IMR-90 (cell line): ENCODE results near the gene TEX36. TPM values are rescaled to one million over a fixed set of nuclear protein-coding genes. Genes with fewer than 3 reads are reported as not detected.
A peak's percentile ranks its signal among the peaks of the same experiment; 100 is the strongest.

ENCODE experiments used
- ATAC-seq: fragments of 200-7000 bp; cut with Tn5 transposase; 2 replicates; pipeline ENCODE4 v1.9.1; 2020; ENCODE audit warnings: low read depth, mild to moderate bottlenecking, moderate library complexity
- BruUV-seq: library from RNA; stranded (reverse); fragments of 400-500 nt; replicated peaks from 2 replicates; lab custom pipeline; 2021; lab: Mats Ljungman, UMichigan
- CTCF ChIA-PET: fragments of 300-600 bp; formaldehyde crosslinking; extraction: SDS; loops from one replicate; lab custom pipeline; 2021; ENCODE audit warnings: antibody characterized with exemption; lab: Yijun Ruan, JAX
- POLR2A ChIA-PET: fragments of 300-600 bp; sonication (Branson Sonifier 250); formaldehyde crosslinking; loops from one replicate; lab custom pipeline; 2022; ENCODE audit warnings: antibody characterized with exemption; ENCODE audit not compliant: unreplicated experiment; lab: Charles Lee
- DNase-seq: peaks from one replicate; pipeline ENCODE4 v3.0.0; 2013
- H2AFZ ChIP-seq: replicated peaks from 2 replicates; pipeline ENCODE3; 2013; ENCODE audit warnings: low read length, mild to moderate bottlenecking; ENCODE audit not compliant: poor library complexity
- H2AK5ac ChIP-seq: 2 replicates; pipeline ENCODE4 v1.6.1; 2013; ENCODE audit warnings: low read depth, low read length, inconsistent platforms
- H2AK9ac ChIP-seq: replicated peaks from 2 replicates; pipeline ENCODE3; 2013; ENCODE audit warnings: mild to moderate bottlenecking, low read depth, low read length, moderate library complexity; ENCODE audit not compliant: poor library complexity
- H2BK120ac ChIP-seq: 2 replicates; pipeline ENCODE4 v1.6.1; 2013; ENCODE audit warnings: low read depth, low read length, inconsistent platforms
- H2BK15ac ChIP-seq: 3 replicates; pipeline ENCODE4 v1.6.1; 2013; ENCODE audit warnings: low read depth, low read length, inconsistent platforms
- H2BK20ac ChIP-seq: 2 replicates; pipeline ENCODE4 v1.6.1; 2013; ENCODE audit warnings: low read depth, mild to moderate bottlenecking, inconsistent platforms, low read length, moderate library complexity
- H2BK5ac ChIP-seq: 2 replicates; pipeline ENCODE4 v1.6.1; 2013; ENCODE audit warnings: mild to moderate bottlenecking, low read depth, low read length, inconsistent platforms; ENCODE audit not compliant: poor library complexity, severe bottlenecking
- H3K14ac ChIP-seq: replicated peaks from 2 replicates; pipeline ENCODE4 v1.6.1; 2013; ENCODE audit warnings: low read depth, low read length, inconsistent platforms
- H3K18ac ChIP-seq: 2 replicates; pipeline ENCODE4 v1.6.1; 2013; ENCODE audit warnings: low read depth, low read length, control low read depth
- H3K23ac ChIP-seq: 2 replicates; pipeline ENCODE4 v1.6.1; 2013; ENCODE audit warnings: low read depth, low read length, inconsistent platforms
- H3K27ac ChIP-seq: 2 replicates; pipeline ENCODE4 v1.5.1; 2013; ENCODE audit warnings: mild to moderate bottlenecking, control low read depth, low read length; ENCODE audit not compliant: insufficient read depth
- H3K27me3 ChIP-seq: 2 replicates; pipeline ENCODE4 v1.6.1; 2013; ENCODE audit warnings: low read length; ENCODE audit not compliant: control insufficient read depth, insufficient read depth
- H3K36me3 ChIP-seq: 2 replicates; pipeline ENCODE4 v1.6.1; 2013; ENCODE audit warnings: low read length, mixed read lengths; ENCODE audit not compliant: control insufficient read depth, insufficient read depth
- H3K4ac ChIP-seq: 2 replicates; pipeline ENCODE4 v1.6.1; 2013; ENCODE audit warnings: low read depth, low read length, inconsistent platforms
- H3K4me1 ChIP-seq: 2 replicates; pipeline ENCODE4 v1.6.1; 2013; ENCODE audit warnings: low read length, mixed read lengths; ENCODE audit not compliant: control insufficient read depth, insufficient read depth
- H3K4me2 ChIP-seq: 2 replicates; pipeline ENCODE4 v1.6.1; 2013; ENCODE audit warnings: low read depth, mild to moderate bottlenecking, control low read depth, low read length, moderate library complexity
- H3K4me3 ChIP-seq: 2 replicates; pipeline ENCODE4 v1.5.1; 2013; ENCODE audit warnings: low read depth, mild to moderate bottlenecking, control low read depth, low read length, moderate library complexity; ENCODE audit not compliant: insufficient read depth
- H3K56ac ChIP-seq: 2 replicates; pipeline ENCODE4 v1.6.1; 2013; ENCODE audit warnings: low read length, inconsistent platforms; ENCODE audit not compliant: insufficient read depth; ENCODE audit errors: extremely low read depth
- H3K79me1 ChIP-seq, 2 experiments: 2 replicates each; pipeline ENCODE4 v1.6.1; 2013; ENCODE audit warnings: low read length in 2 of 2, inconsistent platforms in 1 of 2, low read depth in 1 of 2
- H3K9ac ChIP-seq: 2 replicates; pipeline ENCODE4 v1.6.1; 2013; ENCODE audit warnings: low read depth, low read length, control low read depth
- H3K9me1 ChIP-seq: 2 replicates; pipeline ENCODE4 v1.6.1; 2013; ENCODE audit warnings: low read length, inconsistent platforms; ENCODE audit not compliant: insufficient read depth
- H3K9me3 ChIP-seq: 2 replicates; pipeline ENCODE4 v1.6.1; 2013; ENCODE audit warnings: low read length; ENCODE audit not compliant: control insufficient read depth, insufficient read depth
- H4K20me1 ChIP-seq: 2 replicates; pipeline ENCODE4 v1.6.1; 2013; ENCODE audit warnings: low read length, inconsistent platforms; ENCODE audit not compliant: insufficient read depth
- H4K5ac ChIP-seq: 2 replicates; pipeline ENCODE4 v1.6.1; 2013; ENCODE audit warnings: mild to moderate bottlenecking, low read depth, low read length, control low read depth
- H4K8ac ChIP-seq, 2 experiments: 2 replicates each; pipeline ENCODE4 v1.6.1; 2013; ENCODE audit warnings: low read depth in 2 of 2, low read length in 2 of 2, control low read depth in 1 of 2, inconsistent platforms in 1 of 2
- H4K91ac ChIP-seq: 2 replicates; pipeline ENCODE4 v1.6.1; 2013; ENCODE audit warnings: low read depth, low read length, inconsistent platforms; ENCODE audit not compliant: insufficient read depth
- BHLHE40 ChIP-seq: fragments of 150-350 bp; IDR thresholded peaks from 2 replicates; pipeline ENCODE4 v1.6.1; 2016; ENCODE audit warnings: mild to moderate bottlenecking, low read depth, low read length
- CEBPB ChIP-seq: IDR thresholded peaks from 2 replicates; pipeline ENCODE4 v1.6.1; 2012; ENCODE audit warnings: low read depth, low read length, improper control_type of control experiment
- CTCF ChIP-seq: conservative IDR thresholded peaks from 2 replicates; pipeline ENCODE4 v1.5.1; 2012; ENCODE audit warnings: mild to moderate bottlenecking, low read depth, low read length, improper control_type of control experiment
- ELK1 ChIP-seq: fragments of 150-350 bp; IDR thresholded peaks from 2 replicates; pipeline ENCODE4 v1.6.1; 2016; ENCODE audit warnings: low read depth, mild to moderate bottlenecking, low read length, moderate library complexity, borderline replicate concordance
- MAFK ChIP-seq: IDR thresholded peaks from 2 replicates; pipeline ENCODE4 v1.6.1; 2012; ENCODE audit warnings: low read depth, low read length, improper control_type of control experiment
- MAZ ChIP-seq: IDR thresholded peaks from 2 replicates; pipeline ENCODE4 v1.6.1; 2012; ENCODE audit warnings: low read depth, mild to moderate bottlenecking, low read length, improper control_type of control experiment, moderate library complexity, borderline replicate concordance
- MXI1 ChIP-seq: IDR thresholded peaks from 2 replicates; pipeline ENCODE4 v1.6.1; 2012; ENCODE audit warnings: low read depth, mild to moderate bottlenecking, low read length, moderate library complexity, borderline replicate concordance
- NFE2L2 ChIP-seq: fragments of 150-350 bp; IDR thresholded peaks from 2 replicates; pipeline ENCODE4 v1.6.1; 2016; ENCODE audit warnings: low read depth, mild to moderate bottlenecking, low read length
- POLR2A ChIP-seq: IDR thresholded peaks from 2 replicates; pipeline ENCODE4 v1.6.1; 2012; ENCODE audit warnings: mild to moderate bottlenecking, low read depth, low read length
- RAD21 ChIP-seq: IDR thresholded peaks from 2 replicates; pipeline ENCODE4 v1.6.1; 2012; ENCODE audit warnings: low read length, improper control_type of control experiment
- RCOR1 ChIP-seq: IDR thresholded peaks from 2 replicates; pipeline ENCODE4 v1.6.1; 2012; ENCODE audit warnings: mild to moderate bottlenecking, low read length, improper control_type of control experiment; ENCODE audit not compliant: insufficient replicate concordance
- RFX5 ChIP-seq: IDR thresholded peaks from 2 replicates; pipeline ENCODE4 v1.8.0; 2012; ENCODE audit warnings: low read depth, mild to moderate bottlenecking, low read length, moderate library complexity
- SMC3 ChIP-seq: fragments of 150-350 bp; IDR thresholded peaks from 2 replicates; pipeline ENCODE4 v1.6.1; 2016; ENCODE audit warnings: low read depth, mild to moderate bottlenecking, antibody characterized with exemption, low read length, moderate library complexity
- USF2 ChIP-seq: fragments of 150-350 bp; IDR thresholded peaks from 2 replicates; pipeline ENCODE4 v1.6.1; 2017; ENCODE audit warnings: mild to moderate bottlenecking, antibody characterized with exemption, low read length, low read depth
- WGBS, 2 experiments: methylation state at CpG; one replicate each; pipeline versions ENCODE4 v1.1.5 to v1.1.7; 2013; ENCODE audit warnings: missing lambda C conversion rate in 2 of 2; ENCODE audit not compliant: insufficient read length in 1 of 2; ENCODE audit errors: extremely low coverage in 2 of 2; 5-methylcytosine and 5-hydroxymethylcytosine counted together
- dilution Hi-C: fragments of 300-500 bp; cut with HindIII; formaldehyde crosslinking; loops from one replicate; pipeline ENCODE4 v1.14.3; 2018; ENCODE audit warnings: low sequenced_read_pairs; ENCODE audit not compliant: unreplicated experiment
- in situ Hi-C: fragments of 300-500 bp; cut with MboI; formaldehyde crosslinking; loops from 3 replicates; pipeline ENCODE4 v1.14.3; 2019; ENCODE audit warnings: low sequenced_read_pairs, inconsistent platforms, mixed read lengths
- intact Hi-C: fragments of 100-400 bp; cut with micrococcal nuclease; formaldehyde crosslinking; loops from 2 replicates; pipeline ENCODE4 v1.10.0; 2022
- polyA plus RNA-seq, 3 experiments: library from polyadenylated mRNA; depleted of rRNA; stranded (reverse); fragments of >200 nt; gene quantifications; 2 replicates each; pipeline ENCODE4 v1.2.3, GENCODE V29; 2012; ENCODE audit warnings: low replicate concordance in 1 of 3
- total RNA-seq: library from RNA; depleted of rRNA; stranded (reverse); fragments of >200 nt; gene quantifications from 2 replicates; pipeline ENCODE4 v1.2.3, GENCODE V29; 2012

The TEX36 gene
- total and polyA plus RNA-seq, 2 of the 4 experiments (the other 2 are of a cell fraction), result not detected

- H2BK20ac ChIP-seq, result no peak overlapping the region
- no peaks in the 10 kb centered on the region; the same call in 1 of the 2 replicates for H3K4me1 ChIP-seq
- H4K5ac ChIP-seq, result peak overlapping the region; percentile 43
- intact Hi-C loops (loop anchor here (5.0 kb wide), 1 partner anchor 37 kb away; no protein-coding TSS in a partner anchor), dilution Hi-C loops (no loop called here), in situ Hi-C loops (no loop called here)
- H3K4ac ChIP-seq, result peak overlapping the region; percentile 75
- 0% methylated on average over 6 of the region's 15 CpGs; no CpG with 5 or more reads in 1 of the 2 experiments for WGBS, 2 experiments
- DNase-seq (peak; percentile 3), ATAC-seq (no peak)
- peak overlapping the region; percentile 64 for H2BK5ac ChIP-seq
- peaks cover 5% of the 10 kb centered on the region for H3K36me3 ChIP-seq
- BruUV-seq, result TSS peak; percentile 54
- no peaks in the 10 kb centered on the region for H3K27me3 ChIP-seq
- POLR2A ChIA-PET, result no interaction called here
- peak overlapping the region; percentile 76 for H3K4me3 ChIP-seq
- peak overlapping the region; percentile 94 for H2AFZ ChIP-seq
- no peaks in the 10 kb centered on the region for H4K20me1 ChIP-seq
- peak overlapping the region; percentile 98 for H3K23ac ChIP-seq
- H2BK15ac ChIP-seq, result no peak overlapping the region
- H2AK5ac ChIP-seq, result peak overlapping the region; percentile 93
- H3K18ac ChIP-seq, result no peak overlapping the region
- H3K56ac ChIP-seq, result peak overlapping the region; percentile 90
- H3K79me1 ChIP-seq, result peaks cover 11 to 22% of the 10 kb centered on the region in 2 experiments; a peak in 3 of 4 replicates
- no peaks in the 10 kb centered on the region for H3K9me1 ChIP-seq
- H3K9me3 ChIP-seq, result no peaks in the 10 kb centered on the region
- H3K27ac ChIP-seq, result peak overlapping the region; percentile 83
- H4K91ac ChIP-seq, result peak overlapping the region; percentile 51
- no peak overlapping the region for H2BK120ac ChIP-seq
- no peak for TF ChIP-seq RAD21
- no peak for TF ChIP-seq MAZ
- no peak for TF ChIP-seq POLR2A
- no peak for TF ChIP-seq CEBPB
- no peak for TF ChIP-seq BHLHE40
- no peak for TF ChIP-seq MAFK
- no peak for TF ChIP-seq SMC3
- no peak for TF ChIP-seq NFE2L2
- TF ChIP-seq ELK1, result no peak
- TF ChIP-seq USF2, result no peak
- no peak for TF ChIP-seq CTCF
- TF ChIP-seq RFX5, result no peak
- no peak for TF ChIP-seq RCOR1
- TF ChIP-seq MXI1, result no peak
- H4K8ac ChIP-seq, result peak overlapping the region; percentile 75 to 94
- peak overlapping the region; percentile 87 for H3K14ac ChIP-seq
- H2AK9ac ChIP-seq, result peak overlapping the region; percentile 93
- CTCF ChIA-PET, result no interaction called here
- H3K4me2 ChIP-seq, result peak overlapping the region; percentile 96
- peak overlapping the region; percentile 100 for H3K9ac ChIP-seq
Measured at GRCh38 chr10:125720002-125720382, 37.0 kb upstream of the TEX36 start.
